Lung (tissue), 12 donors: ENCODE results near the gene FEV. TPM values are rescaled to one million over a fixed set of nuclear protein-coding genes. Genes with fewer than 3 reads are reported as not detected.

Experiments
- ATAC-seq: fragments of 200-7000 bp; cut with Tn5 transposase; one replicate; pipeline ENCODE4 v1.9.1; 2020; ENCODE audit warnings: moderate number of reproducible peaks; ENCODE audit not compliant: insufficient read depth, low FRiP score
- DNase-seq, 3 donors: peaks; one replicate each; pipeline ENCODE4 v3.0.0-alpha.2; 2013 to 2017
- H3K27ac ChIP-seq, 2 donors: one replicate each; pipeline ENCODE4 v1.5.1; 2013; ENCODE audit warnings: mild to moderate bottlenecking in 2 of 2, moderate library complexity in 2 of 2, control low read depth in 1 of 2, inconsistent platforms in 1 of 2, low read depth in 1 of 2, low read length in 1 of 2
- H3K27me3 ChIP-seq, 3 donors: one replicate each; pipeline ENCODE4 v1.5.1; 2013; ENCODE audit warnings: low read length in 2 of 3; ENCODE audit not compliant: control insufficient read depth in 3 of 3, insufficient read depth in 3 of 3
- H3K36me3 ChIP-seq, 4 donors: one replicate each; pipeline ENCODE4 v1.5.1; 2013; ENCODE audit warnings: low read length in 4 of 4, mild to moderate bottlenecking in 1 of 4, moderate library complexity in 1 of 4; ENCODE audit not compliant: control insufficient read depth in 4 of 4, insufficient read depth in 4 of 4
- H3K4me1 ChIP-seq, 5 donors: one replicate each; pipeline ENCODE4 v1.5.1; 2013; ENCODE audit warnings: low read length in 5 of 5, mild to moderate bottlenecking in 2 of 5, moderate library complexity in 1 of 5; ENCODE audit not compliant: control insufficient read depth in 5 of 5, insufficient read depth in 5 of 5
- H3K4me3 ChIP-seq: one replicate; pipeline ENCODE4 v1.5.1; 2013; ENCODE audit warnings: mild to moderate bottlenecking, control low read depth, moderate library complexity
- H3K9ac ChIP-seq, 2 donors: one replicate each; pipeline ENCODE4 v1.5.1; 2013; ENCODE audit warnings: low read length in 2 of 2, control low read depth in 1 of 2; ENCODE audit not compliant: insufficient read depth in 1 of 2
- H3K9me3 ChIP-seq, 4 donors: one replicate each; pipeline ENCODE4 v1.5.1; 2013; ENCODE audit warnings: low read length in 3 of 4, mild to moderate bottlenecking in 1 of 4, moderate library complexity in 1 of 4; ENCODE audit not compliant: control insufficient read depth in 4 of 4, insufficient read depth in 3 of 4
- WGBS, 2 donors: extraction: QIAGEN DNeasy Blood & Tissue Kit; methylation state at CpG; one replicate each; pipeline ENCODE4 v1.1.7; 2013; 5-methylcytosine and 5-hydroxymethylcytosine counted together
- polyA plus RNA-seq, 2 donors: library from polyadenylated mRNA; stranded (reverse); fragments of 200-250 nt; gene quantifications; one replicate each; pipeline ENCODE4 v1.2.1, GENCODE V29; 2013
- total RNA-seq, 2 donors: library from RNA; depleted of rRNA in 1 of 2; stranded (reverse); fragments of >200 nt in 1 of 2; gene quantifications; one replicate each; pipeline ENCODE4 v1.2.1, GENCODE V29; 2014 to 2021
- TF ChIP-seq, protein P1 (sequence below): IDR thresholded peaks from 2 replicates; pipeline ENCODE4 v1.5.1; 2012; ENCODE audit warnings: mild to moderate bottlenecking; ENCODE audit errors: control extremely low read depth, extremely low read depth
- donor health status: control.
- donor health status: control.
- donor health status: Bipolar disorder and iron deficiency.
- donor health status: healthy.
- donor health status: DM: yes; HTN: yes; CAD: no.

Gene FEV
- total and polyA plus RNA-seq, 4 donors, result not detected

DNA sequence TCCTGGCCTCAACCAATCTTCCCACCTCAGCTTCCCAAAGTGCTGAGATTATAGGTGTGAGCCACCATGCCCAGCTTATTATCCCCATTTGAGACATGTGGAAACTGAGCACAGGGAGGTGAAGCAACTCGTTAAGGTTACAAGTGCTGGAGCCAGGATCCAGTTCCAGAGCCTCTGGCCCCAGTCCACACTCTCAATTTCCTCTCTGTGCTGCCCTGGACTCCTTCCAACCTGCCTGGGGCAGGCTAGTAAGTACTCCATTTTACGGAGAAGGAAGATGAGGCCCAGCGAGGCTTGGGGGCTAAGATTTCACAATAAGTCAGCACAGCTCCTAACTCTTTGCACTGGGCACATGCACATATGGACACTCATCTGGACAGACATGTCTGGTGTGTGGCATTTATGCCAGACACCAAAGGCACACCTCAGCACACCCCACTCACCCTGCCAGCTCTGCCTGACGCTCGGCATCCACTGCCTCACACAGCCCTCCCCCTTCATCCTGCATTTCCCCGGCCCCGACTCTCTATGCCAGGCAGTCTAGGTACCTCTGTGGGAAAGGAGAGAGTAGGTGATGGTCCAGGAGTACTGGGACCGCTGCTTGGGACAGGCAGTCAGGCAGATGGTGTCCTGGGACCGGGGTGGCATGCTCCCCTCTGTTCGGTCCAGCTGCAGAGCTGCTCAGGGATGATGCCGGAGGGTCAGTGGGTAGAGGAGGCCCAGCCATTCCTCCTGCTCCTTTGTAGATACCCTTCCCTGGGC is 35.8 kb upstream of the FEV start:
- DNase-seq, result no peak
- WGBS, 2 donors, result 63 to 66% methylated on average over 11 of the region's 11 CpGs
- H3K9ac ChIP-seq, result no peak overlapping the region
- no peak for ATAC-seq
- H3K36me3 ChIP-seq, result no peaks in the 10 kb centered on the region
- TF ChIP-seq, protein P1, sequence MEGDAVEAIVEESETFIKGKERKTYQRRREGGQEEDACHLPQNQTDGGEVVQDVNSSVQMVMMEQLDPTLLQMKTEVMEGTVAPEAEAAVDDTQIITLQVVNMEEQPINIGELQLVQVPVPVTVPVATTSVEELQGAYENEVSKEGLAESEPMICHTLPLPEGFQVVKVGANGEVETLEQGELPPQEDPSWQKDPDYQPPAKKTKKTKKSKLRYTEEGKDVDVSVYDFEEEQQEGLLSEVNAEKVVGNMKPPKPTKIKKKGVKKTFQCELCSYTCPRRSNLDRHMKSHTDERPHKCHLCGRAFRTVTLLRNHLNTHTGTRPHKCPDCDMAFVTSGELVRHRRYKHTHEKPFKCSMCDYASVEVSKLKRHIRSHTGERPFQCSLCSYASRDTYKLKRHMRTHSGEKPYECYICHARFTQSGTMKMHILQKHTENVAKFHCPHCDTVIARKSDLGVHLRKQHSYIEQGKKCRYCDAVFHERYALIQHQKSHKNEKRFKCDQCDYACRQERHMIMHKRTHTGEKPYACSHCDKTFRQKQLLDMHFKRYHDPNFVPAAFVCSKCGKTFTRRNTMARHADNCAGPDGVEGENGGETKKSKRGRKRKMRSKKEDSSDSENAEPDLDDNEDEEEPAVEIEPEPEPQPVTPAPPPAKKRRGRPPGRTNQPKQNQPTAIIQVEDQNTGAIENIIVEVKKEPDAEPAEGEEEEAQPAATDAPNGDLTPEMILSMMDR, result no peak
- H3K27ac ChIP-seq, result no peak overlapping the region
- no peaks in the 10 kb centered on the region for H3K27me3 ChIP-seq
- no peak overlapping the region for H3K4me3 ChIP-seq
- H3K9me3 ChIP-seq, result no peaks in the 10 kb centered on the region
- peaks cover 0 to 8% (median 0%) of the 10 kb centered on the region in 5 donors for H3K4me1 ChIP-seq

DNA sequence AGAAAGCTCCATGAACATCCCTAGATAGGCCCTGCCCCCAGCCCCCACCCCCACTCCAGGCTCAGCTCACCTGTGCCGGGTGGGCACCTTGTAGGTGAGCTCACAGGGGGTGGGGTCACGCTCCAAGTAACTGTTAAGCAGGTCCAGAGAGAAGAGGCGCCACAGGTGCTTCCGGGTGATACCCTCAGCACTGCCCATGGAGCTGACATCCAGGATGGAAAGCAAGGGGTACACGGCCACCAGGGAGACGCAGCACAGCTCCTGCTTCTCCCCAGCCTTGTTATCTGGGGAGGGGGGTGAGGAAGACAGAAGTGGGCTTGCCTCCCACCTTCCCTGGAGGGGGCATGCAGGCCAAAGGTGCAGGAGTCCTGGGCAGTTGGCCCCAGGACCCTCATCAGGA is 34.5 kb upstream of the FEV start:
- Histone ChIP-seq H3K36me3 (no peaks in the 10 kb centered on the region), H3K27me3 (peaks cover 0 to 2% (median 0%) of the 10 kb centered on the region in 3 donors), H3K9ac (no peak overlapping the region), H3K9me3 (no peaks in the 10 kb centered on the region), H3K4me1 (peaks cover 0 to 8% (median 0%) of the 10 kb centered on the region in 5 donors), H3K4me3 (no peak overlapping the region), H3K27ac (no peak overlapping the region)
- DNase-seq (no peak), ATAC-seq (no peak)
- 79 to 93% methylated on average over 6 of the region's 6 CpGs for WGBS, 2 donors
- TF ChIP-seq, protein P1, result no peak

DNA sequence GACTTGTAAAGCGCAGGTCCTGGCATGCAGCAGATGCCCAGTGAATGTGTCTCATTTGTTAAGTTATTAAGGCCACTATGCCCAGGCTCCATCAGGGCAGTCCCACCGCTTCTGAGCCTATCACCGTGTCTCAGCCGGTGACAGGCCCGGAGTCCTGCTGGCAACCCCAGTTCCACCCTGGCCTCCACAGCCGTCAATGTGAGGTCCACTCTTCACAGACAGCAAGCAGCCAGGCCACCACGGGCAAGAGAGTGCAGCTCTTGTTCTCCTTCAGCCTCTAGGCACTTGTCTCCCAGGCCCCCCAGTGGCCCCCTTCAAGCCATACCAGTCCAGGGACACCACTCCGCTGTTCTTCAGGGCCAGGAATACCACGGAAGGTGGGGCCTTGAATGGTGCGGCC is 33.7 kb upstream of the FEV start:
- DNase-seq (no peak), ATAC-seq (no peak)
- no peak overlapping the region for H3K4me3 ChIP-seq
- no peak overlapping the region for H3K9ac ChIP-seq
- no peaks in the 10 kb centered on the region for H3K9me3 ChIP-seq
- 84 to 89% methylated on average over 10 of the region's 10 CpGs for WGBS, 2 donors
- TF ChIP-seq, protein P1, result no peak
- H3K27ac ChIP-seq, result no peak overlapping the region
- no peaks in the 10 kb centered on the region for H3K36me3 ChIP-seq
- H3K27me3 ChIP-seq, result peaks cover 0 to 2% (median 0%) of the 10 kb centered on the region in 3 donors
- peaks cover 0 to 8% (median 0%) of the 10 kb centered on the region in 5 donors for H3K4me1 ChIP-seq
